HepG2 (cell line): ENCODE measurements around the gene C12orf60. TPM values are rescaled to one million over a fixed set of nuclear protein-coding genes. Genes with fewer than 3 reads are reported as not detected.

Source experiments
- AKAP8 ChIP-seq: sonication (generic); formaldehyde crosslinking; IDR thresholded peaks from 2 replicates; pipeline ENCODE4 v1.5.1; 2020; ENCODE audit warnings: mild to moderate bottlenecking, missing genetic modification reagents
- CCDC6 ChIP-seq: sonication (generic); formaldehyde crosslinking; IDR thresholded peaks from 2 replicates; pipeline ENCODE4 v1.8.1; 2022; ENCODE audit warnings: mild to moderate bottlenecking, missing genetic modification reagents, moderate library complexity
- IRX3 ChIP-seq: sonication (generic); formaldehyde crosslinking; IDR thresholded peaks from 2 replicates; pipeline ENCODE4 v1.8.1; 2023; ENCODE audit warnings: mild to moderate bottlenecking, low read depth, missing genetic modification reagents, borderline replicate concordance
- JDP2 ChIP-seq: sonication (generic); formaldehyde crosslinking; IDR thresholded peaks from 2 replicates; pipeline ENCODE4 v1.8.1; 2022; ENCODE audit warnings: missing genetic modification reagents, borderline replicate concordance
- MXD4 ChIP-seq: IDR thresholded peaks from 2 replicates; pipeline ENCODE4 v1.6.1; 2016; ENCODE audit warnings: mild to moderate bottlenecking, missing biosample characterization, missing genetic modification reagents
- PCBP1 ChIP-seq: fragments of 200-400 bp; formaldehyde crosslinking; IDR thresholded peaks from 2 replicates; pipeline ENCODE4 v1.6.1; 2017; ENCODE audit warnings: mild to moderate bottlenecking, low read depth, low read length, borderline replicate concordance
- RARA ChIP-seq: IDR thresholded peaks from 2 replicates; pipeline ENCODE4 v1.6.1; 2016; ENCODE audit warnings: missing genetic modification reagents, missing compliant biosample characterization
- SAFB2 ChIP-seq: sonication (generic); formaldehyde crosslinking; IDR thresholded peaks from 2 replicates; pipeline ENCODE4 v1.5.1; 2020; ENCODE audit warnings: missing genetic modification reagents, low read depth, mild to moderate bottlenecking, borderline replicate concordance
- SRSF9 ChIP-seq: fragments of 200-400 bp; formaldehyde crosslinking; IDR thresholded peaks from 2 replicates; pipeline ENCODE4 v1.6.1; 2018; ENCODE audit warnings: borderline replicate concordance, mild to moderate bottlenecking, low read depth, low read length; ENCODE audit not compliant: insufficient read depth, poor library complexity, severe bottlenecking
- TCF12 ChIP-seq, 2 experiments: fragments of 450-650 bp in 1 of 2; sonication (generic) in 1 of 2; formaldehyde crosslinking in 1 of 2; IDR thresholded peaks; 2 replicates each; pipeline versions ENCODE4 v1.6.1 to v1.8.0; 2017 to 2022; ENCODE audit warnings: antibody characterized with exemption in 1 of 2, mild to moderate bottlenecking in 1 of 2, missing genetic modification reagents in 1 of 2, moderate library complexity in 1 of 2
- ZBTB21 ChIP-seq: sonication (generic); formaldehyde crosslinking; IDR thresholded peaks from 2 replicates; pipeline ENCODE4 v1.4.0; 2020; ENCODE audit warnings: missing genetic modification reagents
- ZFP82 ChIP-seq: sonication (generic); formaldehyde crosslinking; IDR thresholded peaks from 2 replicates; pipeline ENCODE4 v1.5.1; 2020; ENCODE audit warnings: mild to moderate bottlenecking, missing genetic modification reagents, borderline replicate concordance
- ZNF224 ChIP-seq: sonication (generic); formaldehyde crosslinking; IDR thresholded peaks from 2 replicates; pipeline ENCODE4 v1.5.0; 2020; ENCODE audit warnings: mild to moderate bottlenecking, missing genetic modification reagents
- ZNF720 ChIP-seq: sonication (generic); formaldehyde crosslinking; IDR thresholded peaks from 2 replicates; pipeline ENCODE4 v1.4.0; 2020; ENCODE audit warnings: missing genetic modification reagents
- ZNF777 ChIP-seq: sonication (generic); formaldehyde crosslinking; IDR thresholded peaks from 2 replicates; pipeline ENCODE4 v1.4.0; 2020; ENCODE audit warnings: missing genetic modification reagents
- ZNF816 ChIP-seq: sonication (generic); formaldehyde crosslinking; IDR thresholded peaks from 2 replicates; pipeline ENCODE4 v1.8.0; 2022; ENCODE audit warnings: missing genetic modification reagents, mild to moderate bottlenecking, borderline replicate concordance
- ZSCAN12 ChIP-seq: sonication (generic); formaldehyde crosslinking; IDR thresholded peaks from 2 replicates; pipeline ENCODE4 v1.9.0; 2021; ENCODE audit warnings: mild to moderate bottlenecking, missing genetic modification reagents
- polyA plus RNA-seq, 8 experiments: library from polyadenylated mRNA; depleted of rRNA in 3 of 8; stranded (reverse) in 7 of 8; unstranded in 1 of 8; fragments of >200 nt; fragmentation: Illumina TruSeq in 4 of 8; extraction: Trizol in 4 of 8; gene quantifications; 2 replicates each; pipeline versions ENCODE4 v1.2.1 to v1.2.3, GENCODE V29; 2011 to 2016; ENCODE audit warnings: low read depth in 4 of 8, missing spikeins in 1 of 8, mixed read lengths in 1 of 8; ENCODE audit not compliant: insufficient read depth in 1 of 8
- total RNA-seq, 5 experiments: library from RNA; depleted of rRNA; stranded (reverse); fragments of >200 nt; fragmentation: Illumina TruSeq; extraction: Trizol; gene quantifications; 2 replicates each; pipeline ENCODE4 v1.2.3, GENCODE V29; 2016; ENCODE audit warnings: low read depth in 1 of 5
- TF ChIP-seq, protein P1 (sequence below): conservative IDR thresholded peaks from 2 replicates; pipeline ENCODE4 v1.6.1; 2018; ENCODE audit warnings: missing genetic modification reagents
- TF ChIP-seq, protein P2 (sequence below): sonication (generic); formaldehyde crosslinking; IDR thresholded peaks from 2 replicates; pipeline ENCODE4 v1.9.0; 2022; ENCODE audit warnings: low read depth, missing genetic modification reagents
- TF ChIP-seq, protein P3 (sequence below): IDR thresholded peaks from 2 replicates; pipeline ENCODE4 v1.6.1; 2016; ENCODE audit warnings: missing biosample characterization, missing genetic modification reagents, low read depth

The C12orf60 gene
- total and polyA plus RNA-seq, 2 of the 13 experiments (the other 11 are each of a cell fraction or from before 2014, with no cell fraction given): 0.55 to 1.4 TPM

DNA sequence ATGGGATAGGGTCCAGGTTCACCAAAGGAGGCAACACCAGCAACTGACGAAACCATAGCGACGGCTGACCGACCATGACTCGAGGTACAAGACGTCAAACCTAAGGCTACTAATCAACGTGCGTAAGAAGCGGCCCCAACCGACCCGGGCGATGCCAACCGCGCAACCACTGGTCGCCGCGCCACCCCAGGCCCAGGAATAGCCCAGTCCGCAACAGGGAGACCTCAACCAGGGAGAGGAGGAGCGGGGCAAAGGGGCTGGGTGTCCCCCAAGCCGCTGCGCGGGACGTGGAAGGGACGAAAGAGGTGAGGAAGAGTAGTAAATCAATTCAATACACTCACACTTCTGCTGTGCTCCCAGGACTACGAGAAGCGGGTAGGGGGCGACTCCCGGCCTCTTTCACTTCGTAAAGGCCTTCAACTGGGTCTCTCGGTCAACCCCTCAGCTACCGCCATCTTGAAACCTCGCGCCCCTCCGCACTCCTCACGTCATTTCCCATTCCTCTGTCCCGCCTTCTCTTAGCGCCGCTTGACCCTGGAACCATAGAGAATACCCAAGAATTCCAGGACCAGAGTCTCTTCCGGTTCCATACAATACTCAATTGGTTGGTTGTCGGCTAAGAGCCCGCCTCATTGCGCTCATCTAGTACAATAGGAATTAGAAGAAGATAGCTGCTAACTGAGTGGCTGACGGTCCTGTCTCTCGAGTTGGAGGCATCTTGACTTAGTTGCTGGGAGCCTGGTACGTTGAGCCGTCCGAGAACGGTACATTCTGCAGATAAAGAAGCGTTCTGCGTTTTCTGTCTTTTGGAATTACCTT, at the start of gene C12orf60, which contains the start of gene WBP11 (continued):
- no peak for TF ChIP-seq TCF12 (IDR thresholded peaks at IDR 0.05)
- no peak for TF ChIP-seq TCF12 (CRISPR knock-in tag; IDR thresholded peaks at IDR 0.05)
- TF ChIP-seq PCBP1: no peak
- TF ChIP-seq ZFP82 (CRISPR knock-in tag): no peak
- no peak for TF ChIP-seq CCDC6 (CRISPR knock-in tag)
- peak; percentile 22; the same call in 1 of the 2 replicates for TF ChIP-seq ZNF777 (CRISPR knock-in tag)
- TF ChIP-seq ZNF720 (CRISPR knock-in tag): no peak
- TF ChIP-seq, protein P1, sequence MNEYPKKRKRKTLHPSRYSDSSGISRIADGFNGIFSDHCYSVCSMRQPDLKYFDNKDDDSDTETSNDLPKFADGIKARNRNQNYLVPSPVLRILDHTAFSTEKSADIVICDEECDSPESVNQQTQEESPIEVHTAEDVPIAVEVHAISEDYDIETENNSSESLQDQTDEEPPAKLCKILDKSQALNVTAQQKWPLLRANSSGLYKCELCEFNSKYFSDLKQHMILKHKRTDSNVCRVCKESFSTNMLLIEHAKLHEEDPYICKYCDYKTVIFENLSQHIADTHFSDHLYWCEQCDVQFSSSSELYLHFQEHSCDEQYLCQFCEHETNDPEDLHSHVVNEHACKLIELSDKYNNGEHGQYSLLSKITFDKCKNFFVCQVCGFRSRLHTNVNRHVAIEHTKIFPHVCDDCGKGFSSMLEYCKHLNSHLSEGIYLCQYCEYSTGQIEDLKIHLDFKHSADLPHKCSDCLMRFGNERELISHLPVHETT (CRISPR knock-in tag): no peak
- no peak for TF ChIP-seq ZSCAN12 (CRISPR knock-in tag)
- no peak for TF ChIP-seq SRSF9
- no peak for TF ChIP-seq ZNF224 (CRISPR knock-in tag)
- TF ChIP-seq IRX3 (CRISPR knock-in tag): no peak
- no peak for TF ChIP-seq SAFB2 (CRISPR knock-in tag)
- no peak for TF ChIP-seq JDP2 (CRISPR knock-in tag)
- TF ChIP-seq AKAP8 (CRISPR knock-in tag): no peak
- TF ChIP-seq, protein P2, sequence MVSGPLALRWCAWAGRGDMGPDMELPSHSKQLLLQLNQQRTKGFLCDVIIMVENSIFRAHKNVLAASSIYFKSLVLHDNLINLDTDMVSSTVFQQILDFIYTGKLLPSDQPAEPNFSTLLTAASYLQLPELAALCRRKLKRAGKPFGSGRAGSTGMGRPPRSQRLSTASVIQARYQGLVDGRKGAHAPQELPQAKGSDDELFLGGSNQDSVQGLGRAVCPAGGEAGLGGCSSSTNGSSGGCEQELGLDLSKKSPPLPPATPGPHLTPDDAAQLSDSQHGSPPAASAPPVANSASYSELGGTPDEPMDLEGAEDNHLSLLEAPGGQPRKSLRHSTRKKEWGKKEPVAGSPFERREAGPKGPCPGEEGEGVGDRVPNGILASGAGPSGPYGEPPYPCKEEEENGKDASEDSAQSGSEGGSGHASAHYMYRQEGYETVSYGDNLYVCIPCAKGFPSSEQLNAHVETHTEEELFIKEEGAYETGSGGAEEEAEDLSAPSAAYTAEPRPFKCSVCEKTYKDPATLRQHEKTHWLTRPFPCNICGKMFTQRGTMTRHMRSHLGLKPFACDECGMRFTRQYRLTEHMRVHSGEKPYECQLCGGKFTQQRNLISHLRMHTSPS (CRISPR knock-in tag): no peak
- TF ChIP-seq ZNF816: 0 out of 2 replicates have a peak, but pooled peaks have one; percentile 48
- TF ChIP-seq, protein P3, sequence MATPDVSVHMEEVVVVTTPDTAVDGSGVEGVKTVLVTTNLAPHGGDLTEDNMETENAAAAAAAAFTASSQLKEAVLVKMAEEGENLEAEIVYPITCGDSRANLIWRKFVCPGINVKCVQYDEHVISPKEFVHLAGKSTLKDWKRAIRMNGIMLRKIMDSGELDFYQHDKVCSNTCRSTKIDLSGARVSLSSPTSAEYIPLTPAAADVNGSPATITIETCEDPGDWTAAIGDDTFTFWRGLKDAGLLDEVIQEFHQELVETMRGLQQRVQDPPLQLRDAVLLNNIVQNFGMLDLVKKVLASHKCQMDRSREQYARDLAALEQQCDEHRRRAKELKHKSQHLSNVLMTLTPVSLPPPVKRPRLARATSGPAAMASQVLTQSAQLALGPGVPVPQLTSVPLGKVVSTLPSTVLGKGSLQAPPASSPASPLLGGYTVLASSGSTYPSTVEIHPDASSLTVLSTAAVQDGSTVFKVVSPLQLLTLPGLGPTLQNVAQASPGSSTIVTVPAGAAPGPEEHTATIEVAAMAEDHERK (CRISPR knock-in tag): no peak
- TF ChIP-seq RARA (CRISPR knock-in tag): no peak
- no peak for TF ChIP-seq MXD4 (CRISPR knock-in tag)
- TF ChIP-seq ZBTB21 (CRISPR knock-in tag): no peak
